SIG-M5 (cell line): ENCODE data around the gene KLHDC8B.

Experiments
- DNase-seq: peaks from one replicate; lab custom pipeline; 2025; lab: John Stamatoyannopoulos, UW

KLHDC8B gene

GRCh38 chr3:49158792-49159191, 12.6 kb upstream of the KLHDC8B start:
- no peak for DNase-seq

GRCh38 chr3:49161197-49161596, 10.2 kb upstream of the KLHDC8B start:
- DNase-seq = no peak

- DNase-seq = no peak
These were observed 9.4 kb upstream of the KLHDC8B start for GRCh38 chr3:49161808-49162530.

- no peak for DNase-seq
These were observed 8.5 kb upstream of the KLHDC8B start for GRCh38 chr3:49162751-49163419.

GRCh38 chr3:49163609-49164008, 7.8 kb upstream of the KLHDC8B start:
- no peak for DNase-seq

- no peak for DNase-seq
These were observed 6.2 kb upstream of the KLHDC8B start for GRCh38 chr3:49164983-49165720.

- no peak for DNase-seq
These were observed 5.3 kb upstream of the KLHDC8B start, which contains the start of gene CCDC71 for GRCh38 chr3:49165771-49166751. Gene CCDC71, minus strand, starts transcription at chr3:49166331. Its CDS starts 2,123 bp downstream, at chr3:49164208.

DNA sequence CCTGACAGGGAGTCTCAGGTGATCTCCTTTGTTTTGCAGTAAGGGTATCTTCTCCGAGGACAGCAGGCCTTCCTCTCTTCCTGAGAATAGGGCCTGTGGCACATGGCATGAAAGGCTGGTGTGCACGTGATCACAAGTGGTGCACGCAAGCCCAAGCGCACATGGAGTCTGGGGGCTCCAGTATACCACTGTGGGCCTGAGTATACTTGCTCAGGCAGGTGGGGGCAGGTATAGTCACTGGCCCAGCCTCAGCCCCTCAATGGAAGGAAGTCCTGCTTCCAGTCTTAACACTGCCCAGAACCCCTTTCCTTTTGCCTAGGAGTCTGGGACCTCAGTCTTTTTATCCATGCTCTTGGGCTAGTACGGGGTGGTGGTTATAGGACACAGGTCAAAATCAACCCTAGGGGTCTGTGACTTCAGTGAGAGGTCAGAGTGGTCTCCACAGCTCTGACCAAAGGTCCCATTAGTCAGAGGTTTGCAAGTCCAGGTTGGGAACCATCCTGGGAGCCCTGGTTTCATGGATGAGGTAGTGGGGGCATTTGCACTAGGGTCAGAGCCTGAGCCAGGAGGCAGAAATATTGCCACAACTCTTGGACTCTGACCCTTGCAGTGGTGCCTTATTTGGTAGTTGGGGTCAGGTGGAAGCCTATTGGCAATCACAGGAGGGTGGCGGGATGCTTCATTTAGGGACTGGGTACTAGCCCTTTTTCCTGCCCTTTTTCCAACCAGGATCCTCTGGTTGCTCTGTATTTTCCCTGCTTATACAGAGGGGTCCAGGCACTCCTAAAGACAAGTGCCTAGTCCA, 4.4 kb upstream of the KLHDC8B start:
- no peak for DNase-seq

DNA sequence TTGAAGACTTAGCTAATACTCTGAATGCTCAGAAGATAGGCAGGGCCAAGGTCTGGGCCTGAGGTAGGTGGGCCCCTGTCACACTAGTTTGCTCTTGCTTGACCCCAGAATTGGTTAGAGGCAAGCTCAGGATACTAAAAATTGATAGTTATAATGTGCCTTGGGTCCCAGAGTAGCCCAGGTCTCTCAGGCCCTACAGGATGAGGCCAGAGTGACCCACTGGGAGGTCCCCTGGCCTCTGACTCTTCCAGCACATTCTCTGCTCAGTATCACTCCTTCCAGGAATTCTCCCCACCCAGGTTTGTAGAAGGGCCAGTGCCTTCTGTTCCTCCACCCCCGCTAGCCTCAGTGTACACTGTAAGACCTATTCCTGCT, 667 bp upstream of the KLHDC8B start:
- no peak for DNase-seq

- DNase-seq = no peak
These were observed 540 bp downstream of the KLHDC8B start for GRCh38 chr3:49171775-49172500.

DNA sequence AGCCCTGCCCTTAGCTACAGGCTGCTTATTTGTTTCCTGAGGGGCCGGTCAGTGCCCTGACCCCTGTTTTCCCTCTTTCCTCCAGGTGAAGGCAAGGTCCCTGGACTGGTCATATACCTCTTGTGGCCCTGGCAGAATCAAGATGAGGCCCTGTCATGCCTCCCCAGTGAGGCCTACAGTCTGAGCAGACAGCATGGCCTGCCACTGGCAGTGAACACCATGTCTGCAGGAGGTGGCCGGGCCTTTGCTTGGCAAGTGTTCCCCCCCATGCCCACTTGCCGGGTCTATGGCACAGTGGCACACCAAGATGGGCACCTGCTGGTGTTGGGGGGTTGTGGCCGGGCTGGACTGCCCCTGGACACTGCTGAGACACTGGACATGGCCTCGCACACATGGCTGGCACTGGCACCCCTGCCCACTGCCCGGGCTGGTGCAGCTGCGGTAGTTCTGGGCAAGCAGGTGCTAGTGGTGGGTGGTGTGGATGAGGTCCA, 1.2 kb downstream of the KLHDC8B start:
- no peak for DNase-seq

GRCh38 chr3:49173116-49173791, 1.9 kb downstream of the KLHDC8B start:
- no peak for DNase-seq

DNA sequence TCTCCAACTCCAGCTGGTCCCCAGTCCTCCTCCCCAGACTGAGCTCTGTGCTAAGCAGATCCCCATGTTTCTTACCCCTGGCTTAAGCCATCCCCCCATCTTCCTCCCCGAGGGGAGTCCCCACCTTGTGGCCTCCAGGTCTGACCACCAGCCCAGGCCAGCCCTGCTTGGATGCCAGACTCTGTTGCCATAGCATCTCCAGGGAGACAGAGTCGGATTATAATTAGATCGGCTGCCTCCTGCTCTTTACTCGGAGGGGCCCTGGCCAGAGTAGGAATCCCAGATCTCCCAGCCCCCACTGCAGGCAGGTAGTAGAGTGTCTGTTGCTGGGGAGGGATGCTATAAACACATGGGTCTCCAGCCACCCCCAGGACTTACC, 2.4 kb downstream of the KLHDC8B start:
- no peak for DNase-seq

DNA sequence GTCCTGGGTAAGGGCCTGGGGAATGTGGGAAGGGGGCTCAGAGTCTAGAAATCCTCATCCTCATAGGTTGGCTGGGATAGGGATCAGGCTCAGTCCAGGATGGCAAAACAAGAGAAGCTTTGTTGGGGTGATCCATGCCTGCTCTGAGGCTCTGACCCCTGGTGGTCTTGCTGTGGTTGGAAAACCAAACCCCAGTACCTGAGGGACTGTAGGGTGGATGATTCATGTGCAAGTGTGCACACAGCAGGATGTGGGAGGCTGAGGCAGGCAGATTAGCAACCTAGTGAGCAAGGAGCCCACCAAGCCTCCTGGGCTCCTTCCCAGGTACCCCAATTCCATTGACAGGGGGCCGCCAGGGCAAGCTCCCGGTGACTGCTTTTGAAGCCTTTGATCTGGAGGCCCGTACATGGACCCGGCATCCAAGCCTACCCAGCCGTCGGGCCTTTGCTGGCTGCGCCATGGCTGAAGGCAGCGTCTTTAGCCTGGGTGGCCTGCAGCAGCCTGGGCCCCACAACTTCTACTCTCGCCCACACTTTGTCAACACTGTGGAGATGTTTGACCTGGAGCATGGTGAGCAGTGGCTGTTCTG, 3.1 kb downstream of the KLHDC8B start:
- no peak for DNase-seq

DNA sequence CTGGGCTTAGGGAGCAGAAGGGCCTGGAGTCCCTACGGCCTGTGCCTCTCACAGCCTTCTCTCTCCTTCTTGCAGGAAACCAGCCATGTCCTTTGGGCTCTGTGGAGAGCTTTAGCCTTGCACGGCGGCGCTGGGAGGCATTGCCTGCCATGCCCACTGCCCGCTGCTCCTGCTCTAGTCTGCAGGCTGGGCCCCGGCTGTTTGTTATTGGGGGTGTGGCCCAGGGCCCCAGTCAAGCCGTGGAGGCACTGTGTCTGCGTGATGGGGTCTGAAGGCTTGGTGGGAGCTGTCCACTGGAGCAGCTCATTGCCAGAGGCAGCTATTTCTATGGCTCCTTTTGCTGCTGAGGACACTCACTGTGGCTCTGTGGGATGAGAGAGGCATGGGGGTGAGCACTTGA, 4.1 kb downstream of the KLHDC8B start:
- no peak for DNase-seq

GRCh38 chr3:49177073-49177472, 5.7 kb downstream of the KLHDC8B start:
- no peak for DNase-seq

DNA sequence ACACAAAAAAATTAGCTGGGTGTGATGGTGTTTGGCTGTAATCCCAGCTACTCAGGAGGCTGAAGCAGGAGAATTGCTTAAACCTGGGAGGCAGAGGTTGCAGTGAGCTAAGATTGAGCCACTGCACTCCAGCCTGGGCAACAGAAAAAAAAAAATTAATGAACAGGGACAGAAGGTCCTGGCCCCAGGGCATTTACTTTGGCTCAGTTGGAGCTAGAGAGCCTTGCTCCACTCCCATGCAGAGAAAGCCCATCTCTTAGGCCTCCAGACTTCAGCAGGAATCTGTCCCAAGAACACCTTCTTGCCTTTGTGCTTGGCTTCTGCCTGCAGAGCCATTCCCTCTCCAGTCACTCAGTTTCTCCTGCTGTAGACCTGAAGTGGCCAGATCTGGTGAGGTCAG, 8.7 kb downstream of the KLHDC8B start:
- no peak for DNase-seq

- DNase-seq = no peak
These were observed 10.0 kb downstream of the KLHDC8B start for GRCh38 chr3:49181351-49181750.

DNA sequence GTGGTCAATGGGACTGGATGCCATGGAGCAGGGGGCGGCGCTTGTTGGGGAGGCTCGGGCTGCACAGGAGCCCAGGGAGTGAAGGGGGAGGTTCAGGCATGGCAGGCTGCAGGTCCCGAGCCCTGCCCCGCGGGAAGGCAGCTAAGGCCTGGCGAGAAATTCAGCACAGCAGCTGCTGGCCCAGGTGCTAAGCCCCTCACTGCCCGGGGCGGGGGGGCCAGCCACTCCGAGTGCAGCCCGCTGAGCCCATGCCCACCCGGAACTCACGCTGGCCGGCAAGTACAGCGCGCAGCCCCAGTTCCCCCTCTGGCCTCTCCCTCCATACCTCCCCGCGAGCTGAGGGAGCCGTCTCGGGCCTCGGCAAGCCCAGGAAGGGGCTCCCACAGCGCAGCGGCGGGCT, 11.3 kb downstream of the KLHDC8B start:
- no peak for DNase-seq
